ENCODE results near the gene TRMT10A. TPM values are rescaled to one million over a fixed set of nuclear protein-coding genes. Genes with fewer than 3 reads are reported as not detected.

Gene TRMT10A
- total RNA-seq = 1 to 10 TPM; 6.9 to 8.8 TPM

GRCh38 chr4:99563310-99564186 lies at the start of gene TRMT10A:
Gene TRMT10A, minus strand, starts transcription at chr4:99564039. Its CDS starts 4,701 bp downstream, at chr4:99559338.
- peaks cover 3 to 5% of the 10 kb centered on the region in 2 donors for H3K4me1 Mint-ChIP-seq (ENCODE audit: low read depth in 2 of 2)
- peak; percentile 97 to 98 for ATAC-seq
- peak within 1 kb of the TSS; percentile 94 to 99 for H3K27ac Mint-ChIP-seq
- peak within 1 kb of the TSS; percentile 88 for H3K4me3 Mint-ChIP-seq
- peak; percentile 97 for DNase-seq (ENCODE audit: low spot score)
- no peaks in the 10 kb centered on the region for H3K36me3 Mint-ChIP-seq
- peaks cover 21 to 25% of the 10 kb centered on the region in 2 donors for H3K27me3 Mint-ChIP-seq
- H3K9me3 Mint-ChIP-seq = no peaks in the 10 kb centered on the region

GRCh38 chr4:99612704-99613103 lies 48.9 kb upstream of the TRMT10A start:
- Mint-ChIP-seq H3K9me3 (no peaks in the 10 kb centered on the region), H3K36me3 (no peaks in the 10 kb centered on the region), H3K4me1 (ENCODE audit: low read depth in 2 of 2) (no peaks in the 10 kb centered on the region), H3K4me3 (no peak overlapping the region), H3K27me3 (peaks cover 11 to 21% of the 10 kb centered on the region in 2 donors), H3K27ac (no peak overlapping the region)
- DNase-seq (ENCODE audit: low spot score) (no peak), ATAC-seq (no peak)

DNA sequence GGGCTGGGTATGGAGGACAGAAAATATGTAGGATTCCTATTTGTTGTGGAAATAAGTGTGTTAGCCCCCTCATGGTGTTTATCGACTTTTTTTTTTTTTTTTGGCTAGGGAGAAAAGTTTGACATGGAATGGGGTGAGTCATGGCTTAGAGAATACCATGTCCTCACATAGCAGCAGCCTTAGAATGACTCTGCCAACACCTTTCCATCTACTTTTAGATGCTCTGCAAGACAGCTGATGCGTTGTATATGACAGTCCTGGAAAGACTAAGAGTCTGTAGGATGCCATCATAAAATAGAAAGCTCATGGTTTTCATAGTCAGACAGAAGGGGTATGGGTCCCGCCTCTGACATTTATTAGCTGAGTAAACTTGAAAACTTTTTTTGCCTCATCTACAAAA lies 48.4 kb upstream of the TRMT10A start:
- H3K27me3 Mint-ChIP-seq = peaks cover 15 to 25% of the 10 kb centered on the region in 2 donors
- H3K4me3 Mint-ChIP-seq = no peak overlapping the region
- DNase-seq (ENCODE audit: low spot score) (no peak), ATAC-seq (no peak)
- no peaks in the 10 kb centered on the region for H3K36me3 Mint-ChIP-seq
- H3K27ac Mint-ChIP-seq = no peak overlapping the region
- no peaks in the 10 kb centered on the region for H3K9me3 Mint-ChIP-seq
- H3K4me1 Mint-ChIP-seq (ENCODE audit: low read depth in 2 of 2) = no peaks in the 10 kb centered on the region

DNA sequence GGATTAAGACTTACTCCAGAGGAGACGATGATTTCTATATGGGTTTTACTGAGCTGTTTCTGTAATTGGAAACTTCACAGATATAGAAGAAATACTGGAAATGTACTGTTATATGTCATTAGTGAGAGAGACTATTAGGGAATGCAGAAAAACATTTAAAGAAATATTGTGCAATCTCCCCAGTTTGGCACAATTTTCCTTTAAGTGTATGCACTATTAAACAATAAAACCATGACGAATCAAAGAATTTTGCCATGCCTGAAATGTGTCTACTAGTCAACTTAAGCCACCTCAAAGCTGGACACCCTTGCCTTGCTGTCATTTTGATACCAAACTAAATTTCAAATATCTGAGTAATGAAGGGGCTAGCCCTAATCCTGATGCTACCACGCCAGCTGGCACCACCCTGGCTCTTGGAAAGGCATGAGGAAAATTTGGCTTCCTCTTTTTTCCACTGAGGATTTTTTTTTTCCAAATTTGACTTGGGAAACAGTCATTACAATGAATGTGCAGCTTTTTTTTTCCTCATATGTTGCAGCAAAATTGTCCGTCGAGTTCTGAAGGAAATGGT lies 46.9 kb upstream of the TRMT10A start:
- Mint-ChIP-seq H3K36me3 (no peaks in the 10 kb centered on the region), H3K9me3 (no peaks in the 10 kb centered on the region), H3K27me3 (peaks cover 15 to 30% of the 10 kb centered on the region in 2 donors), H3K4me1 (ENCODE audit: low read depth in 2 of 2) (no peaks in the 10 kb centered on the region), H3K4me3 (no peak overlapping the region), H3K27ac (no peak overlapping the region)
- no peak for ATAC-seq
- DNase-seq (ENCODE audit: low spot score) = no peak

DNA sequence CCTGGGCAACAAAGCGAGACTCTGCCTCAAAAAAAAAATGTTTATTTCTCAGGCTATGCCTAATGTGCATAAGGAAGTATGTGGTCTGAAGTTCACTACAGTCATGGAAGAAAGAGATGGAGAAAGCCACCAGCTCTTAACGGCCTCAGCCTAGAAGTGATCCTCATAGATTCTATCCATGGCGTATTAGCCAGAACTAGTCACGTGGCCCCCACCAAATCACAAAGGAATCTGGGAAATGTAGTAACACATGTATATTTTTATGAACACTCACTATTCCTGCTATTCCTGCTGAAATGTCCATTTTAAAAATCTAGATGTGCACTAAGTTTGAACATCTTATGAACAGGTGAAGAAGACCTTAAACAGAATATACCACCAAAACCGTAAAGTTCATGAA lies 44.6 kb upstream of the TRMT10A start:
- Mint-ChIP-seq H3K27me3 (peaks cover 14 to 38% of the 10 kb centered on the region in 2 donors), H3K36me3 (no peaks in the 10 kb centered on the region), H3K27ac (no peak overlapping the region), H3K4me3 (no peak overlapping the region), H3K4me1 (ENCODE audit: low read depth in 2 of 2) (no peaks in the 10 kb centered on the region), H3K9me3 (no peaks in the 10 kb centered on the region)
- no peak for DNase-seq (ENCODE audit: low spot score)
- ATAC-seq = no peak

DNA sequence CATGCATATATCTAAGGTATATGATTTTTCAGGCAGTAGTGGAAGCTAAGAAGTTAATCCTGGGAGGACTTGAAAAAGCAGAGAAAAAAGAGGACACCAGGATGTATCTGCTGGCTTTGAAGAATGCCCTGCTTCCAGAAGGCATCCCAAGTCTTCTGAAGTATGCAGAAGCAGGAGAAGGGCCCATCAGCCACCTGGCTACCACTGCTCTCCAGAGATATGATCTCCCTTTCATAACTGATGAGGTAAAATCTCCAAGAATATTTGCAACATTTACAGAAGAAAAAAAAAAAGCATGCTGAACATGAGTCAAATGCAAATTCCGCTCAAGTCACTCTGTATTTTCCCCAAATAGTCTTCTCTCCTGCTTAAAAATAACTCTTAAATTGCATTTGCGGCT lies 42.9 kb upstream of the TRMT10A start:
- Mint-ChIP-seq H3K36me3 (no peaks in the 10 kb centered on the region), H3K27ac (no peak overlapping the region), H3K9me3 (no peaks in the 10 kb centered on the region), H3K4me1 (ENCODE audit: low read depth in 2 of 2) (no peaks in the 10 kb centered on the region), H3K4me3 (no peak overlapping the region), H3K27me3 (peaks cover 15 to 46% of the 10 kb centered on the region in 2 donors)
- DNase-seq (ENCODE audit: low spot score) = no peak
- ATAC-seq = no peak

DNA sequence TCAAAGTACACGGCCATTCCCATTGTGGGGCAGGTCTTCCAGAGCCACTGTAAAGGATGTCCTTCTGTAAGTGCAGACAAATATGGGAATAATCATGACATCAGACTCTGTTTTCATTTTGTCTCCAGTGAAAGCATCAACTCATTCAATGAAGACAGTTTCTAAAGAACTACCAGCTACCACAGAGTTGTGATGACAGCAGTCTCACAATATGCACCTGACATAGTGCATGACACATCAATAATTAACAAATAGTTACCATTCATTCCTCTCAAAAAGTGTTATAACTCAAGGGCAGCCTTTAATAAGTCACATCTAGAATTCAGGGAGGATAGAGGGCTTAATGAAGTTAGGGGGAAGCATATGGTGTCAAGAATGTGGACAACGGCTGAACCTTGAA lies 31.0 kb upstream of the TRMT10A start:
- no peak for DNase-seq (ENCODE audit: low spot score)
- Mint-ChIP-seq H3K27ac (no peak overlapping the region), H3K9me3 (no peaks in the 10 kb centered on the region), H3K36me3 (no peaks in the 10 kb centered on the region), H3K4me3 (no peak overlapping the region), H3K27me3 (peaks cover 16 to 17% of the 10 kb centered on the region in 2 donors), H3K4me1 (ENCODE audit: low read depth in 2 of 2) (no peaks in the 10 kb centered on the region)
- no peak for ATAC-seq

GRCh38 chr4:99593781-99594641 lies 30.2 kb upstream of the TRMT10A start:
- H3K4me1 Mint-ChIP-seq (ENCODE audit: low read depth in 2 of 2) = no peaks in the 10 kb centered on the region
- DNase-seq (ENCODE audit: low spot score) = no peak
- H3K36me3 Mint-ChIP-seq = no peaks in the 10 kb centered on the region
- H3K27ac Mint-ChIP-seq = no peak overlapping the region
- ATAC-seq = no peak
- H3K9me3 Mint-ChIP-seq = no peaks in the 10 kb centered on the region
- H3K27me3 Mint-ChIP-seq = peaks cover 16 to 17% of the 10 kb centered on the region in 2 donors
- no peak overlapping the region for H3K4me3 Mint-ChIP-seq

- H3K4me3 Mint-ChIP-seq = no peak overlapping the region
- no peak overlapping the region for H3K27ac Mint-ChIP-seq
- no peaks in the 10 kb centered on the region for H3K9me3 Mint-ChIP-seq
- peaks cover 17 to 21% of the 10 kb centered on the region in 2 donors for H3K27me3 Mint-ChIP-seq
- no peaks in the 10 kb centered on the region for H3K4me1 Mint-ChIP-seq (ENCODE audit: low read depth in 2 of 2)
- no peak for DNase-seq (ENCODE audit: low spot score)
- H3K36me3 Mint-ChIP-seq = no peaks in the 10 kb centered on the region
- ATAC-seq = no peak
Observed at GRCh38 chr4:99591757-99592156, 27.9 kb upstream of the TRMT10A start.

- no peak for DNase-seq (ENCODE audit: low spot score)
- H3K27ac Mint-ChIP-seq = no peak overlapping the region
- H3K4me3 Mint-ChIP-seq = no peak overlapping the region
- H3K27me3 Mint-ChIP-seq = peaks cover 15 to 28% of the 10 kb centered on the region in 2 donors
- no peak for ATAC-seq
- no peaks in the 10 kb centered on the region for H3K4me1 Mint-ChIP-seq (ENCODE audit: low read depth in 2 of 2)
- H3K9me3 Mint-ChIP-seq = no peaks in the 10 kb centered on the region
- no peaks in the 10 kb centered on the region for H3K36me3 Mint-ChIP-seq
Observed at GRCh38 chr4:99587803-99588202, 24.0 kb upstream of the TRMT10A start.

- H3K36me3 Mint-ChIP-seq = no peaks in the 10 kb centered on the region
- H3K9me3 Mint-ChIP-seq = no peaks in the 10 kb centered on the region
- no peaks in the 10 kb centered on the region for H3K4me1 Mint-ChIP-seq (ENCODE audit: low read depth in 2 of 2)
- peaks cover 18 to 31% of the 10 kb centered on the region in 2 donors for H3K27me3 Mint-ChIP-seq
- DNase-seq (ENCODE audit: low spot score) (no peak), ATAC-seq (no peak)
- no peak overlapping the region for H3K4me3 Mint-ChIP-seq
- no peak overlapping the region for H3K27ac Mint-ChIP-seq
Observed at GRCh38 chr4:99587309-99587708, 23.5 kb upstream of the TRMT10A start.

GRCh38 chr4:99586797-99587196 lies 23.0 kb upstream of the TRMT10A start:
- Mint-ChIP-seq H3K4me3 (no peak overlapping the region), H3K27ac (no peak overlapping the region), H3K9me3 (no peaks in the 10 kb centered on the region), H3K36me3 (no peaks in the 10 kb centered on the region), H3K4me1 (ENCODE audit: low read depth in 2 of 2) (no peaks in the 10 kb centered on the region), H3K27me3 (peaks cover 22 to 36% of the 10 kb centered on the region in 2 donors)
- DNase-seq (ENCODE audit: low spot score) (no peak), ATAC-seq (no peak)

GRCh38 chr4:99586322-99586721 lies 22.5 kb upstream of the TRMT10A start:
- H3K4me3 Mint-ChIP-seq = no peak overlapping the region
- no peaks in the 10 kb centered on the region for H3K4me1 Mint-ChIP-seq (ENCODE audit: low read depth in 2 of 2)
- no peaks in the 10 kb centered on the region for H3K36me3 Mint-ChIP-seq
- peaks cover 24 to 40% of the 10 kb centered on the region in 2 donors for H3K27me3 Mint-ChIP-seq
- H3K27ac Mint-ChIP-seq = no peak overlapping the region
- DNase-seq (ENCODE audit: low spot score) = no peak
- ATAC-seq = no peak
- no peaks in the 10 kb centered on the region for H3K9me3 Mint-ChIP-seq

GRCh38 chr4:99585516-99585915 lies 21.7 kb upstream of the TRMT10A start:
- H3K4me3 Mint-ChIP-seq = no peak overlapping the region
- H3K27me3 Mint-ChIP-seq = peaks cover 24 to 40% of the 10 kb centered on the region in 2 donors
- no peaks in the 10 kb centered on the region for H3K9me3 Mint-ChIP-seq
- H3K36me3 Mint-ChIP-seq = no peaks in the 10 kb centered on the region
- no peak overlapping the region for H3K27ac Mint-ChIP-seq
- H3K4me1 Mint-ChIP-seq (ENCODE audit: low read depth in 2 of 2) = no peaks in the 10 kb centered on the region
- no peak for ATAC-seq
- DNase-seq (ENCODE audit: low spot score) = no peak
